Measurements from ENCODE around the gene SLC35G2. TPM values are rescaled to one million over a fixed set of nuclear protein-coding genes. Genes with fewer than 3 reads are reported as not detected.

Gene SLC35G2
- total and polyA plus RNA-seq, 2 donors (not counting 3 experiments of a cell fraction or from before 2014, with no cell fraction given): 19.4 to 23.9 TPM

- H3K9me3 ChIP-seq (replicated peaks; ENCODE audit: control insufficient read depth, insufficient read depth, low read length): no peaks in the 10 kb centered on the region
- H3K36me3 ChIP-seq (ENCODE audit: control insufficient read depth in 2 of 2, extremely low read depth in 1 of 2, insufficient read depth in 2 of 2, low read length in 2 of 2): no peaks in the 10 kb centered on the region
- H3K4me2 ChIP-seq (ENCODE audit: insufficient read depth, low read length): no peak overlapping the region
- H4K20me1 ChIP-seq (replicated peaks; ENCODE audit: control insufficient read depth, extremely low read depth, insufficient read depth, low read length): peaks cover 2% of the 10 kb centered on the region
- POLR2A ChIA-PET: no interaction called here
- TF ChIP-seq POLR2AphosphoS5 (IDR thresholded peaks at IDR 0.05; ENCODE audit: insufficient read depth, low read depth, low read length) (no peak), GATA2 (IDR thresholded peaks at IDR 0.05; ENCODE audit: insufficient read depth, insufficient read length, low read depth, low read length) (no peak), EZH2 (IDR thresholded peaks at IDR 0.05; ENCODE audit: borderline replicate concordance, low read depth, low read length, severe bottlenecking) (no peak), MYC (IDR thresholded peaks at IDR 0.05; ENCODE audit: low read depth, low read length) (no peak), MAX (IDR thresholded peaks at IDR 0.05; ENCODE audit: insufficient read depth, insufficient read length) (no peak), POLR2A (IDR thresholded peaks at IDR 0.05; ENCODE audit: low read depth, low read length) (no peak), CTCF (IDR thresholded peaks at IDR 0.05; ENCODE audit: extremely low read depth in 1 of 2, insufficient read depth in 1 of 2, low read depth in 1 of 2, low read length in 2 of 2) (no peak)
- peaks cover 53% of the 10 kb centered on the region for H3K4me1 ChIP-seq (ENCODE audit: control insufficient read depth, extremely low read depth, insufficient read depth, low read length)
- FAIRE-seq (no peak), DNase-seq (ENCODE audit: low read depth, low spot score) (no peak)
- H3K79me2 ChIP-seq (ENCODE audit: control insufficient read depth, insufficient read depth, low read length): peaks cover 63% of the 10 kb centered on the region
- dilution Hi-C loops (cut with MboI; ENCODE audit: extremely low pct_ligation_motif_present, low sequenced_read_pairs) (no loop called here), intact Hi-C loops (cut with micrococcal nuclease) (loop anchor here (5.0 kb wide), 1 partner anchor 638 kb away; the partner anchor contains the start of gene MSL2)
- CTCF ChIA-PET: interaction anchor here (2.4 kb wide), 1 partner anchor 24 kb away, joined by 10 read pairs; no protein-coding TSS in a partner anchor
- no peak overlapping the region for H3K4me3 ChIP-seq (replicated peaks in 1 of 3; ENCODE audit: insufficient read depth in 1 of 3, low read depth in 1 of 3, low read length in 3 of 3)
- H2AFZ ChIP-seq (ENCODE audit: low read depth, low read length): no peak overlapping the region
- H3K9ac ChIP-seq (replicated peaks; ENCODE audit: extremely low read depth, insufficient read depth, low read length): no peak overlapping the region
- H3K27ac ChIP-seq (ENCODE audit: insufficient read depth, low read depth, low read length): no peak overlapping the region
- no peaks in the 10 kb centered on the region for H3K27me3 ChIP-seq (ENCODE audit: control insufficient read depth in 2 of 2, insufficient read depth in 2 of 2, low read length in 2 of 2)
- BruUV-seq (replicated peaks): no TSS peak
- no peaks in the 10 kb centered on the region for H3K9me1 ChIP-seq (replicated peaks; ENCODE audit: control insufficient read depth, extremely low read depth, insufficient read depth, low read length)
Measured at GRCh38 chr3:136835089-136835812, 16.3 kb downstream of the SLC35G2 start.

All from endothelial cell of umbilical vein (primary cell).